MM.1S (cell line): ENCODE data around the gene RXFP4.

ENCODE experiments used
- CTCF ChIP-seq: fragments of 300-600 bp; sonication (generic); IDR thresholded peaks from 2 replicates; pipeline ENCODE4 v1.5.1; 2016; ENCODE audit warnings: antibody characterized with exemption, low read length, mixed read lengths
- EZH2 ChIP-seq: fragments of 300-600 bp; sonication (generic); optimal IDR thresholded peaks from 2 replicates; pipeline ENCODE3; 2017; ENCODE audit warnings: low read depth, mild to moderate bottlenecking, antibody characterized with exemption, low read length, mixed read lengths
- EZH2phosphoT487 ChIP-seq: fragments of 300-600 bp; sonication (generic); IDR thresholded peaks from 2 replicates; pipeline ENCODE4 v1.6.1; 2018; ENCODE audit warnings: antibody characterized with exemption, low read length

DNA sequence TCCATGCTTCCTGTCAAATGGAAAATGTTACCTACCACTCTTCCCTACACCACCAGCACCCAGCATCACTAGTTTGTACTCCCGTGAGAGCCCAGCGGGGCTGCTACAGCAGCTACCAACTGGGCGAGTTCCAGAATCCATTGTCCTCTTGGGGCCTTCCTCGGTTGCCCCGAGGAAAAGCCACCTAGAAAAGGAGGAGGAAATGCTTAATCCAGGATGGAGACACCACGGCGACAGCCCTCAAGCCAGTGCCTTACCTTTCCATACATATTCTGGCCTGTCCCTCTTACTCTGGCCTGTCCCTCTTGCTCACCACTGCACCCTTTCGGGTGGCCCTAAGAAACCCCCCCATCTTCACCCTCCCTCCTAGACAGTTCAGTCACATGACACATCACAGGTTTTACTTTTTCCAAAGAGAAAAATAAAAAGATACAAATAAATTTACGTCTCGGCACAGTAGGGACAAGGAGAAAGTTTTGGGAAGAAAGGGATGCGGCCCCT, 30.8 kb upstream of the RXFP4 start:
- TF ChIP-seq CTCF (no peak; the same call in 1 of the 2 replicates), EZH2 (no peak), EZH2phosphoT487 (no peak)
